Upper lobe of right lung (tissue), 1 donor: ENCODE data around the gene HERC2. TPM values are rescaled to one million over a fixed set of nuclear protein-coding genes. Genes with fewer than 3 reads are reported as not detected.

Experiments
- ATAC-seq: fragments of 200-7000 bp; cut with Tn5 transposase; one replicate; pipeline ENCODE4 v1.9.1; 2020; ENCODE audit warnings: mild to moderate bottlenecking, moderate library complexity
- DNase-seq: peaks from one replicate; pipeline ENCODE4 v3.0.0-alpha.2; 2020
- H3K27ac ChIP-seq: fragments of 200-600 bp; one replicate; pipeline ENCODE4 v1.8.0; 2022
- H3K27me3 ChIP-seq: fragments of 200-600 bp; one replicate; pipeline ENCODE4 v1.8.0; 2022; ENCODE audit warnings: mild to moderate bottlenecking
- H3K36me3 ChIP-seq: fragments of 200-600 bp; one replicate; pipeline ENCODE4 v1.8.0; 2022
- H3K4me1 ChIP-seq: fragments of 200-600 bp; one replicate; pipeline ENCODE4 v1.8.0; 2022
- H3K4me3 ChIP-seq: fragments of 200-600 bp; one replicate; pipeline ENCODE4 v1.8.0; 2022; ENCODE audit warnings: mild to moderate bottlenecking
- H3K9me3 ChIP-seq: fragments of 200-600 bp; one replicate; pipeline ENCODE4 v1.8.0; 2022
- intact Hi-C: fragments of 100-400 bp; cut with DNase I; formaldehyde crosslinking; loops from one replicate; pipeline ENCODE4 v1.11.0; 2022
- total RNA-seq: library from RNA; stranded (reverse); fragmentation: NEBNext Ultra II Directional; extraction: Animal tissue kit (Norgen Biotek cat#: 25700); gene quantifications from one replicate; pipeline ENCODE4 v1.2.1, GENCODE V29; 2021
- TF ChIP-seq, protein P1 (sequence below): fragments of 200-600 bp; IDR thresholded peaks from one replicate; pipeline ENCODE4 v1.8.0; 2022; ENCODE audit warnings: antibody characterized with exemption
- donor health status: DM: no; HTN: yes; CAD: no; lungs with severe emphysema.

The HERC2 gene
- total RNA-seq, 1 donor from 2014 or later, result 56.9 TPM

DNA sequence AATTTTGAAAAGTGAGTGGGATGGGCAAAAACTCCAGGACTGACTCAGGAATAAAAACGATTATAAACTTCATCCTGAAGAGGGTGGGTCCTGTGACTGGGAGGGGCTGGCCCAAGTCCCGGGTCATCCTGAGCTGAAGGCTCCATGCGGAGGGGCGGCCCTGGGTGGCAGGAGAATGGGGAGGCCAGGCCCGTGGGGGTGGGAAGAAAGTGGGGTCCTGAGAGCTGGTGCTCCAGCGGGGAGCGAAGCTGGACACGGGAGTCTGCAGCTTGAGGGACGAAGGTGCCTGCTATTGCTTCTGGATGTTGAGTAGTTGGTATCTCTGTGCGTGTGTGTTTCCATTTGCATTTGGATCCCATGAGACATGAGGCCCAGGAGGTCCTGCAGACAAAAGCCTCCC is 218.1 kb downstream of the HERC2 start:
- TF ChIP-seq, protein P1, sequence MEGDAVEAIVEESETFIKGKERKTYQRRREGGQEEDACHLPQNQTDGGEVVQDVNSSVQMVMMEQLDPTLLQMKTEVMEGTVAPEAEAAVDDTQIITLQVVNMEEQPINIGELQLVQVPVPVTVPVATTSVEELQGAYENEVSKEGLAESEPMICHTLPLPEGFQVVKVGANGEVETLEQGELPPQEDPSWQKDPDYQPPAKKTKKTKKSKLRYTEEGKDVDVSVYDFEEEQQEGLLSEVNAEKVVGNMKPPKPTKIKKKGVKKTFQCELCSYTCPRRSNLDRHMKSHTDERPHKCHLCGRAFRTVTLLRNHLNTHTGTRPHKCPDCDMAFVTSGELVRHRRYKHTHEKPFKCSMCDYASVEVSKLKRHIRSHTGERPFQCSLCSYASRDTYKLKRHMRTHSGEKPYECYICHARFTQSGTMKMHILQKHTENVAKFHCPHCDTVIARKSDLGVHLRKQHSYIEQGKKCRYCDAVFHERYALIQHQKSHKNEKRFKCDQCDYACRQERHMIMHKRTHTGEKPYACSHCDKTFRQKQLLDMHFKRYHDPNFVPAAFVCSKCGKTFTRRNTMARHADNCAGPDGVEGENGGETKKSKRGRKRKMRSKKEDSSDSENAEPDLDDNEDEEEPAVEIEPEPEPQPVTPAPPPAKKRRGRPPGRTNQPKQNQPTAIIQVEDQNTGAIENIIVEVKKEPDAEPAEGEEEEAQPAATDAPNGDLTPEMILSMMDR, result no peak
- Histone ChIP-seq H3K4me1 (peaks cover 19% of the 10 kb centered on the region), H3K9me3 (no peaks in the 10 kb centered on the region), H3K27ac (no peak overlapping the region), H3K4me3 (no peak overlapping the region), H3K36me3 (no peaks in the 10 kb centered on the region), H3K27me3 (peaks cover 15% of the 10 kb centered on the region)
- DNase-seq (no peak), ATAC-seq (no peak)
- intact Hi-C loops, result no loop called here

DNA sequence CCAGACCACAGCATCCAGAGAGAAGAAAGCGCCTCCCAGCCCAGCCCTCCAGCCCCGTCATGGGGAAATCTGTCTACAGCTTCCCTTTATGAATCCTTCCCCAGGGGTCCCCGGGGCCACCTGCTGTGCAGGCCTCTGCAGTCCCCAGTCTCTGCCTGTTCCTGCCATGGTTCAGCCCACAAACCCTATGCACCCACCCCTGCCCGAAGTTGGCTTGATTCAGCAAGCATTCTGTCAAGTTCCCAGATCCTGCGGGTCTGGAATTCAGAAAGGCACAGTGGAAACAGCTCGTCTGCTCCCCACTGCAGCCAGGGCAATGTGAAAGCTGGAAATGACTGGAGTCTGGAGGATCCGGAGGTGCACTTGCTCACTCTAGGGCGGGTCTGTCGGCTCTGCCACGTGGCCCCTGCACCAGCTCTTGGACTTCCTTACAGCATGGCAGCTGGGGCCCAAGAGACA is 220.0 kb downstream of the HERC2 start:
- no peak for DNase-seq

DNA sequence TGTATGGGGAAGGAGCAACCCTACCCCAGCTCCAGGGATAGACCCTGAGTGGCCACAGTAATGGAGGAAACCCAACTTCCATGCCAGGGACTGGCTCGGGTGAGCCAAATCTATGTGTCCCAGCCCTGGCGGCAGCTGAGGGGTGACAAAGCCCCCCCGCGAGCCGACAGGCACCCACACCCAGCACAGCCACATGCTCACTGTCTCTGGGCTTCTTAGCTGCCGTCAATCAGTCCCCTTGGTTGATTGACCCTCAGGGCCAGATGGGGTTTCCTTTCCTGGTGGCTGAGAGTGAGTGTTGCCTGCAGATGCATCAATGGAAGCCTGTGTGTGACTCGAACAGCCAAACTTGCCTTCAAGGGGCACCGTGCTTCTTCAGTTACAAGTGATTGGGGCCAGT is 220.8 kb downstream of the HERC2 start:
- TF ChIP-seq, protein P1, result no peak
- Histone ChIP-seq H3K27ac (no peak overlapping the region), H3K27me3 (peaks cover under 1% of the 10 kb centered on the region), H3K36me3 (no peaks in the 10 kb centered on the region), H3K4me1 (peaks cover 13% of the 10 kb centered on the region), H3K4me3 (no peak overlapping the region), H3K9me3 (no peaks in the 10 kb centered on the region)
- DNase-seq (no peak), ATAC-seq (no peak)
- intact Hi-C loops, result no loop called here

More for the DNA sequence above, 220.0 kb downstream of the HERC2 start:
- Histone ChIP-seq H3K4me1 (peaks cover 15% of the 10 kb centered on the region), H3K36me3 (no peaks in the 10 kb centered on the region), H3K9me3 (no peaks in the 10 kb centered on the region), H3K27me3 (peaks cover 8% of the 10 kb centered on the region), H3K27ac (no peak overlapping the region), H3K4me3 (no peak overlapping the region)
- intact Hi-C loops, result no loop called here
- TF ChIP-seq, protein P1, result no peak
- ATAC-seq, result no peak

DNA sequence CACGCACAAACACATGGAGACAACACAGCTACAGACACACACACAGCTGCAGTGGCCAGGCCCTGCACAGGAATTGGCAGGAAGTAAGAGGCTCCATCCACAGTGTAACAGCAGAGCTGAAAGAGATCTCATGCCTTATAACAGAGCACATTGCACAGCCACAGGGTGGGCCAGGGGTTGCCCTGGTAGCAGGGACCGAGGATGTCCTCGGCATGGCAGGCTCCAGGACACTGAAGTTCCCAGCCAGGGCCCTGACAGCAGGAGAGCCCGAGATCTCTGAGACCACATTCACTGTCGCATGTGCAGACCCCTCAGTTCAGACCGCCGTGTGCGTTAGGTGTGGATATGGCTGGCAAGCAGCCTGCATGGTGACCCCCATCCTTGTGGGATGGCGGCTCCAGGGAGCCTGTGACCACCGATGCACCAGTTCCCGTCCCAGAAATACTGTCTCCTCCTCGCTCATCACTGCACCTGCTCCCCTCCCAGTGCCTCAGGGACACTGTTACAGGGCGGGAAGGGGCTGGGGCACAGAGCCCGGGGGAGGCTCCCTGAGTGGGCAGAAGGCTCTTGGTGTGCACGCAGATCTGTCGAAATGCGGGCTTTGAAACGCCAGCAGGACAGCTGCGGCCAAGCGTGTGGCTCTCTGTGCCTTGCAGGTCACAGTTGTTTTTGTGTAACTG is 221.3 kb downstream of the HERC2 start:
- no peaks in the 10 kb centered on the region for H3K36me3 ChIP-seq
- DNase-seq (no peak), ATAC-seq (no peak)
- no peaks in the 10 kb centered on the region for H3K9me3 ChIP-seq
- peaks cover 16% of the 10 kb centered on the region for H3K4me1 ChIP-seq
- TF ChIP-seq, protein P1, result no peak
- H3K27me3 ChIP-seq, result no peaks in the 10 kb centered on the region
- intact Hi-C loops, result no loop called here
- H3K27ac ChIP-seq, result no peak overlapping the region
- no peak overlapping the region for H3K4me3 ChIP-seq

DNA sequence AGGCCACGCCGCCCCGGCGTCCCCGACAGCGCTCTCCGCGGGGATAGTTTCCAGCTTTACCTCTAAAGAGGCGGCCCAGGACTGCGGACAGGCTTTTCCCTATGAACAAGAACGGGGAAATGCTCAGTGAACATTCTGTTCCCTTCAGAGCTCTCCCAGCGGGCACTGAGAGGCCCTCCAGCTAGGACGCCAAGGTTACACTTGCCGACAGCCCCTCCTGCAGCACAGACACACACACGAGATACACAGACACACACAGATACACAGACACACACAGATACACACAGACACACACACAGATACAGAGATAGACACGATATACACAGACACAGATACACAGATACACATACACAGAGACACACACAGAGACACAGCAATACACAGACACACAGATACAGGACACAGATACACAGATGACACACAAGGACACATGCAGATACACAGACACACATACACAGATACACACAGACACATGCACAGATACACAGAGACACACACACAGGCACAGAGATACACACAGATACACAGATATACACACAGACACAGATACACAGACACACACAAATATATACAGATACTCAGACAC is 222.3 kb downstream of the HERC2 start:
- peak overlapping the region; percentile 23 for H3K4me3 ChIP-seq
- H3K4me1 ChIP-seq, result peaks cover 25% of the 10 kb centered on the region
- H3K36me3 ChIP-seq, result no peaks in the 10 kb centered on the region
- H3K27ac ChIP-seq, result peak overlapping the region; percentile 47
- TF ChIP-seq, protein P1, result no peak
- DNase-seq (no peak), ATAC-seq (peak; percentile 21)
- intact Hi-C loops, result no loop called here
- peaks cover 8% of the 10 kb centered on the region for H3K27me3 ChIP-seq
- no peaks in the 10 kb centered on the region for H3K9me3 ChIP-seq
